Measurements from ENCODE around the gene EEF1A1. TPM values are rescaled to one million over a fixed set of nuclear protein-coding genes. Genes with fewer than 3 reads are reported as not detected.
A peak's percentile ranks its signal among the peaks of the same experiment; 100 is the strongest.
"Not testable (repeated sequence)": the region's sequence is repeated elsewhere in the genome, so short reads cannot be mapped to it uniquely, and the experiment has no call there.

EEF1A1 gene
- total and polyA plus RNA-seq, 2 of the 8 experiments (the other 6 are each of a cell fraction or from before 2014, with no cell fraction given) = 13,823 to 13,927 TPM

GRCh38 chr6:73560182-73560732, 39.4 kb upstream of the EEF1A1 start (continued):
- TF ChIP-seq ZNF274 (IDR thresholded peaks at IDR 0.05; ENCODE audit: borderline replicate concordance, extremely low read depth, low read length) (no peak), CBX5 (IDR thresholded peaks at IDR 0.05; ENCODE audit: low read depth, low read length) (no peak), TBP (IDR thresholded peaks at IDR 0.05; ENCODE audit: low read depth, low read length) (no peak), NRF1 (IDR thresholded peaks at IDR 0.05; ENCODE audit: low read depth, low read length) (no peak), POU5F1 (IDR thresholded peaks at IDR 0.05; ENCODE audit: low read depth, low read length) (no peak), BACH1 (IDR thresholded peaks at IDR 0.05; ENCODE audit: low read length) (no peak), PHF8 (conservative IDR thresholded peaks at IDR 0.05; ENCODE audit: low read depth, low read length) (no peak), SRF (IDR thresholded peaks at IDR 0.05; ENCODE audit: low read depth, low read length) (no peak)

- not testable (repeated sequence) for H3K4me3 ChIP-seq (ENCODE audit: extremely low read depth in 1 of 4, insufficient read depth in 2 of 4, low read depth in 3 of 4, low read length in 4 of 4); H3K23ac ChIP-seq (ENCODE audit: insufficient read length); H4K20me1 ChIP-seq (replicated peaks in 1 of 2; ENCODE audit: control insufficient read depth in 1 of 2, insufficient read depth in 2 of 2, low read length in 2 of 2); H3K23me2 ChIP-seq (ENCODE audit: low read depth, low read length); DNase-seq (ENCODE audit: low read depth in 1 of 2, low spot score in 2 of 2); H2BK20ac ChIP-seq (ENCODE audit: low read length); H2BK15ac ChIP-seq (ENCODE audit: low read length); H3K79me1 ChIP-seq (ENCODE audit: low read depth, low read length); H2BK5ac ChIP-seq (ENCODE audit: low read depth, low read length); H3K4ac ChIP-seq (replicated peaks; ENCODE audit: insufficient read length, low read depth, low read length); H2AK5ac ChIP-seq (ENCODE audit: low read depth, low read length); FAIRE-seq; H3K4me1 ChIP-seq (replicated peaks in 1 of 4; ENCODE audit: control insufficient read depth in 3 of 4, insufficient read depth in 4 of 4, low read length in 3 of 4); H3K9me3 ChIP-seq (ENCODE audit: insufficient read depth in 2 of 2, low read depth in 1 of 2, low read length in 1 of 2); H3K14ac ChIP-seq (ENCODE audit: insufficient read length); H3K9ac ChIP-seq (replicated peaks in 1 of 4; ENCODE audit: extremely low read depth in 1 of 4, low read depth in 3 of 4, low read length in 3 of 4); H3K27me3 ChIP-seq (replicated peaks in 1 of 4; ENCODE audit: control insufficient read depth in 3 of 4, extremely low read depth in 1 of 4, insufficient read depth in 3 of 4, low read length in 3 of 4); H3K36me3 ChIP-seq (ENCODE audit: control insufficient read depth in 2 of 4, insufficient read depth in 4 of 4, low read length in 3 of 4); H2BK12ac ChIP-seq (ENCODE audit: low read depth, low read length); H3K56ac ChIP-seq (replicated peaks; ENCODE audit: insufficient read length, low read depth, low read length); H4K5ac ChIP-seq (ENCODE audit: insufficient read length, low read depth, low read length); H3K18ac ChIP-seq (ENCODE audit: extremely low read depth, low read length); H4K8ac ChIP-seq (ENCODE audit: extremely low read depth, insufficient read depth, low read length); H3K27ac ChIP-seq (ENCODE audit: low read depth, low read length); H3K79me2 ChIP-seq (ENCODE audit: control insufficient read depth in 1 of 2, insufficient read depth in 2 of 2, low read length in 2 of 2); H2AFZ ChIP-seq (ENCODE audit: low read length)
- Histone ChIP-seq H3K4me2 (ENCODE audit: insufficient read depth in 1 of 2, low read depth in 2 of 2, low read length in 2 of 2) (peak overlapping the region in 1 of 2 experiments; percentile 24; a peak in 1 of 4 replicates), H4K91ac (replicated peaks; ENCODE audit: insufficient read length, low read length) (peak overlapping the region; percentile 1), H2BK120ac (replicated peaks; ENCODE audit: low read depth, low read length) (peak overlapping the region; percentile 38)
- CTCF ChIA-PET (ENCODE audit: partially characterized antibody) = interaction anchor here (0.6 to 4.2 kb wide), 16 partner anchors 9 to 143 kb away, joined by 3 to 25 read pairs (median 4); partner anchors contain the start of gene EEF1A1
- 92% methylated on average over 12 of the region's 12 CpGs; no CpG with 5 or more reads in 1 of the 2 experiments for WGBS, 2 experiments (ENCODE audit: extremely low coverage in 1 of 2, insufficient coverage in 1 of 2, insufficient read length in 1 of 2, insufficient replicate concordance in 2 of 2, low coverage in 1 of 2, low lambda C conversion rate in 2 of 2, missing lambda C conversion rate in 1 of 2)
- POLR2A ChIA-PET (ENCODE audit: partially characterized antibody) = interaction anchor here (0.9 to 45.0 kb wide), 8 partner anchors 7 to 94 kb away, joined by 3 to 1482 read pairs (median 5); partner anchors contain the start of genes EEF1A1 and SLC17A5
These were observed 38.6 kb upstream of the EEF1A1 start for GRCh38 chr6:73559399-73559794.
